DOHH2 (cell line): Measurements from ENCODE around the gene HINT1.

Source experiments
- H3F3A ChIP-seq: fragments of 200-600 bp; sonication (generic), shearing (Covaris generic); 2 replicates; pipeline ENCODE4 v1.6.0; 2016; ENCODE audit warnings: antibody characterized with exemption, mild to moderate bottlenecking; ENCODE audit not compliant: control insufficient read depth, insufficient read depth
- H3K27ac ChIP-seq: fragments of 200-600 bp; sonication (generic); 2 replicates; pipeline ENCODE4 v1.5.1; 2014; ENCODE audit warnings: low read depth, mild to moderate bottlenecking, low read length, moderate library complexity
- H3K27me3 ChIP-seq: fragments of 200-600 bp; sonication (generic); 2 replicates; pipeline ENCODE4 v1.6.1; 2014; ENCODE audit warnings: mild to moderate bottlenecking, low read length, mixed read lengths; ENCODE audit not compliant: control insufficient read depth
- H3K36me3 ChIP-seq: fragments of 200-600 bp; sonication (generic); 2 replicates; pipeline ENCODE4 v1.6.1; 2014; ENCODE audit warnings: mild to moderate bottlenecking, low read length, moderate library complexity, mixed read lengths; ENCODE audit not compliant: control insufficient read depth
- H3K4me1 ChIP-seq: fragments of 200-600 bp; sonication (generic); 2 replicates; pipeline ENCODE4 v1.6.1; 2014; ENCODE audit warnings: mild to moderate bottlenecking, low read length, mixed read lengths; ENCODE audit not compliant: control insufficient read depth
- H3K4me2 ChIP-seq: fragments of 200-600 bp; sonication (generic); 2 replicates; pipeline ENCODE4 v1.6.0; 2014; ENCODE audit warnings: mild to moderate bottlenecking, low read length, moderate library complexity
- H3K4me3 ChIP-seq: fragments of 200-600 bp; sonication (generic); 2 replicates; pipeline ENCODE4 v1.5.1; 2014; ENCODE audit warnings: mild to moderate bottlenecking, low read length, mixed read lengths
- H3K79me2 ChIP-seq: fragments of 200-600 bp; sonication (generic); 2 replicates; pipeline ENCODE4 v1.6.1; 2014; ENCODE audit warnings: mild to moderate bottlenecking, low read length, mixed read lengths; ENCODE audit not compliant: control insufficient read depth
- H3K9me2 ChIP-seq: fragments of 200-600 bp; sonication (generic); replicated peaks from 2 replicates; pipeline ENCODE4 v1.6.1; 2014; ENCODE audit warnings: mild to moderate bottlenecking, low read length, mixed read lengths; ENCODE audit not compliant: control insufficient read depth
- H3K9me3 ChIP-seq: fragments of 200-600 bp; sonication (generic); 2 replicates; pipeline ENCODE4 v1.6.1; 2014; ENCODE audit warnings: antibody characterized with exemption, low read length, mixed read lengths; ENCODE audit not compliant: control insufficient read depth, insufficient read depth
- H4K20me1 ChIP-seq: fragments of 200-600 bp; sonication (generic); 2 replicates; pipeline ENCODE4 v1.6.0; 2014; ENCODE audit warnings: low read depth, mild to moderate bottlenecking, antibody characterized with exemption, low read length, moderate library complexity; ENCODE audit not compliant: control insufficient read depth, insufficient read depth
- EZH2phosphoT487 ChIP-seq: fragments of 200-600 bp; sonication (generic); IDR thresholded peaks from 2 replicates; pipeline ENCODE4 v1.6.1; 2017; ENCODE audit warnings: borderline replicate concordance, mild to moderate bottlenecking, antibody characterized with exemption, low read length, moderate library complexity, mixed read lengths
- TF ChIP-seq, protein P1 (sequence below): fragments of 200-600 bp; sonication (generic); IDR thresholded peaks from one replicate; pipeline ENCODE4 v1.5.1; 2014; ENCODE audit warnings: antibody characterized with exemption, mild to moderate bottlenecking, low read depth, low read length; ENCODE audit not compliant: poor library complexity, severe bottlenecking

Gene HINT1

DNA sequence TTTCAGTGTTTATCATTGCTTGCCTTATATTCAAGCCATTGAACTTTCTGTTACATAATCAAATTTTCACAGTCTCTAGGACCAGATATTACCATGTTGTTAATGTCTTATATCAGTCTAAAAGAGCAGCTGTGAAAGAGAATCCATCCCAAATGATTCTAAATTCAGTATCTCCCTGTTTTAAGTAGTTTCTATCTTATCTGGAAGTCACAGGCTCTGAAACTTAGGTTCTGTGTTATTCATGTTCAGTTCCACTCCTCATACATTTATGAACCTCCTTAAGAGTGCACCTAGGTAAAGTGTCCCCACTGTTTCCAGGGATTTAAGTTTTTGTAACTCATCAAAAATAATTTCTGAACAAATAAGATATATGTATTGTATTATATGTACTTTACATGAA lies 15.4 kb upstream of the HINT1 start:
- no peak overlapping the region for H3K4me3 ChIP-seq
- H3K36me3 ChIP-seq = peaks cover 14% of the 10 kb centered on the region
- TF ChIP-seq, protein P1, sequence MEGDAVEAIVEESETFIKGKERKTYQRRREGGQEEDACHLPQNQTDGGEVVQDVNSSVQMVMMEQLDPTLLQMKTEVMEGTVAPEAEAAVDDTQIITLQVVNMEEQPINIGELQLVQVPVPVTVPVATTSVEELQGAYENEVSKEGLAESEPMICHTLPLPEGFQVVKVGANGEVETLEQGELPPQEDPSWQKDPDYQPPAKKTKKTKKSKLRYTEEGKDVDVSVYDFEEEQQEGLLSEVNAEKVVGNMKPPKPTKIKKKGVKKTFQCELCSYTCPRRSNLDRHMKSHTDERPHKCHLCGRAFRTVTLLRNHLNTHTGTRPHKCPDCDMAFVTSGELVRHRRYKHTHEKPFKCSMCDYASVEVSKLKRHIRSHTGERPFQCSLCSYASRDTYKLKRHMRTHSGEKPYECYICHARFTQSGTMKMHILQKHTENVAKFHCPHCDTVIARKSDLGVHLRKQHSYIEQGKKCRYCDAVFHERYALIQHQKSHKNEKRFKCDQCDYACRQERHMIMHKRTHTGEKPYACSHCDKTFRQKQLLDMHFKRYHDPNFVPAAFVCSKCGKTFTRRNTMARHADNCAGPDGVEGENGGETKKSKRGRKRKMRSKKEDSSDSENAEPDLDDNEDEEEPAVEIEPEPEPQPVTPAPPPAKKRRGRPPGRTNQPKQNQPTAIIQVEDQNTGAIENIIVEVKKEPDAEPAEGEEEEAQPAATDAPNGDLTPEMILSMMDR = no peak
- TF ChIP-seq EZH2phosphoT487 = no peak
- no peaks in the 10 kb centered on the region for H4K20me1 ChIP-seq
- H3K9me2 ChIP-seq = no peaks in the 10 kb centered on the region
- no peak overlapping the region for H3K4me2 ChIP-seq
- no peaks in the 10 kb centered on the region for H3K4me1 ChIP-seq
- no peaks in the 10 kb centered on the region for H3K27me3 ChIP-seq
- H3K27ac ChIP-seq = no peak overlapping the region
- H3F3A ChIP-seq = no peaks in the 10 kb centered on the region
- no peaks in the 10 kb centered on the region for H3K9me3 ChIP-seq
- H3K79me2 ChIP-seq = peaks cover 30% of the 10 kb centered on the region

DNA sequence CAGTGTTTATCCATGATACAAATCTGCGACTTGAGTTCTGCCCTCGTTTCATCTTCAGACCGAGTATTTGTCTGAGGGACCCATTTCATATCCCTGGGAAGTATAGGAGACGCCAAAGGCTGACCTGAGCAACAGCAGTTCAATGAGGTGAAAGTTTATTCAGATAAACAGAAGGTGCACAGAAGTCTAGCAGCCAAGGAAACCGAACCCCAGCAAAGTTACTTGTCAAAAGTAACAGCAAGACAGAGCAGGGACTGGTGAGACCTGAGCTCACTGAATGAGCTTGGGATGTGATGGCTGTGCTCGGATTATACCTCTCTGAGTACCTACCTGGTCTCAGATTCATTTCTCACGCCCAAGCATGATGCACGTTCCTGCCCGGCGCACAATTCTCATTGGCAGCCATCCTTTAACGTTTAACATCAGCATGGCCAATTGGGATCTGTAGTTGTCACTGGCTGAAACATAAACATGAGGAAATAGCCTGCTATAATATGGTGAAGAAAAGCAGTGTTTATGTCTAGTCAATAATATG lies 6.3 kb upstream of the HINT1 start:
- Histone ChIP-seq H4K20me1 (no peaks in the 10 kb centered on the region), H3K27ac (peak overlapping the region; percentile 39; the same call in 1 of the 2 replicates), H3K36me3 (peaks cover 15% of the 10 kb centered on the region), H3K4me1 (peaks cover 27% of the 10 kb centered on the region), H3K9me3 (no peaks in the 10 kb centered on the region), H3K27me3 (no peaks in the 10 kb centered on the region), H3K79me2 (peaks cover 52% of the 10 kb centered on the region), H3F3A (peaks cover 4% of the 10 kb centered on the region; the same call in 1 of the 2 replicates), H3K4me3 (peak overlapping the region; percentile 99), H3K9me2 (no peaks in the 10 kb centered on the region), H3K4me2 (peak overlapping the region; percentile 91)
- TF ChIP-seq, protein P1 = no peak
- TF ChIP-seq EZH2phosphoT487 = no peak

DNA sequence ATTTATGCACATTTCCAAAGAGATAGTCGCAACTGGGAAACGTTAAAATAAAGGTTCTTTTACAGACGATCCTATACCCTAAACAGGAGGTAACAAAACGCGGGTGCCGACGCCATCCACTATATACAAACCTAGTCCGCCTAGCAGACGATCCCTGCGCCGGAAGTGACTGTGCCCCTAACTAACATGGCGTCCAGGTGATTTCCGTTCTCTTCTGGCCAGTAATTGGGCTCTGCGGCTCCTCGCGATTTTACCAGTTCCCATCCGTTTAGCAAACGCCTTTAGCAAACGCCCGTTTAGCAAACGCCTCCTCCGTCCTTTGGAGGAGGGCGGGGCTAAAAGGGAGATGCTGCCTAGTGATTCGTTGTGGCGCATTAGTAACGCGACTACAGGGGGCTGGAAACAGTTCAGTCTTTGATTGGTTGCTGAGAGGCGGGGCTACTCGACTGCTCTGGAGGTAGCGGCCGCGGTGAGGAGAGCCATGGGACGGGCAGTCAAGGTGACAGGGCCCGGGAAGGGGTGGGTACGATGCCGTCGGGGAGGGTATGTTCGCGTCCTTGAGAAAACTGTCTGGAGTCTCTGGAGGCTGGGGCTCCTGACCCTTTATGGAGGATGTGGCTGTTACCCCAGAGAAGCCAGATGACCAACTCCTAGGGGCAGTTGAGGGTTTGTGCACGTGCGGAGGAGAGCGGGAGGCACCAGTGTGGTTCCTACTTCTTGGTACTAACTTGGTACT lies 5.7 kb upstream of the HINT1 start, which contains the start of gene LYRM7:
Gene LYRM7, plus strand, starts transcription at position 405 of the 736 bp plus-strand sequence. Its CDS starts 77 bp downstream, at position 482.
- peak within 1 kb of the TSS; percentile 53 for H3K27ac ChIP-seq
- peaks cover 33% of the 10 kb centered on the region for H3K4me1 ChIP-seq
- H3K79me2 ChIP-seq = peaks cover 46% of the 10 kb centered on the region
- no peaks in the 10 kb centered on the region for H4K20me1 ChIP-seq
- peak within 1 kb of the TSS; percentile 91 for H3K4me2 ChIP-seq
- H3K9me3 ChIP-seq = no peaks in the 10 kb centered on the region
- peaks cover 4% of the 10 kb centered on the region; the same call in 1 of the 2 replicates for H3F3A ChIP-seq
- no peaks in the 10 kb centered on the region for H3K9me2 ChIP-seq
- no peaks in the 10 kb centered on the region for H3K27me3 ChIP-seq
- peaks cover 15% of the 10 kb centered on the region for H3K36me3 ChIP-seq
- H3K4me3 ChIP-seq = peak within 1 kb of the TSS; percentile 99
- TF ChIP-seq, protein P1 = no peak
- TF ChIP-seq EZH2phosphoT487 = no peak
